ENCODE results near the gene ACKR4.
A peak's percentile ranks its signal among the peaks of the same experiment; 100 is the strongest.
"Not testable (repeated sequence)": the region's sequence is repeated elsewhere in the genome, so short reads cannot be mapped to it uniquely, and the experiment has no call there.

Gene ACKR4

GRCh38 chr3:132606085-132606484, 9.0 kb downstream of the ACKR4 start:
- H3K27me3 ChIP-seq: no peaks in the 10 kb centered on the region
- no peak for DNase-seq
- peaks cover 12 to 24% (median 15%) of the 10 kb centered on the region in 3 donors for H3K36me3 ChIP-seq
- intact Hi-C loops (cut with DNase I; ENCODE audit: low total_unique reads): no loop called here
- H3K4me3 ChIP-seq: no peak overlapping the region
- peak overlapping the region; percentile 49 to 57 for H3K27ac ChIP-seq
- TF ChIP-seq CTCF (IDR thresholded peaks at IDR 0.05): no peak
- H3K9me3 ChIP-seq: peaks cover 0 to 12% (median 0%) of the 10 kb centered on the region in 3 donors
- peaks cover 0 to 35% (median 4%) of the 10 kb centered on the region in 4 donors for H3K4me1 ChIP-seq

GRCh38 chr3:132606620-132607019, 9.6 kb downstream of the ACKR4 start:
- Histone ChIP-seq H3K9me3 (peaks cover 0 to 12% (median 0%) of the 10 kb centered on the region in 3 donors), H3K4me1 (peaks cover 0 to 35% (median 4%) of the 10 kb centered on the region in 4 donors), H3K36me3 (peaks cover 12 to 24% (median 15%) of the 10 kb centered on the region in 3 donors), H3K27ac (peak overlapping the region; percentile 49 to 57)
- H3K4me3 ChIP-seq; H3K27me3 ChIP-seq; intact Hi-C loops (cut with DNase I; ENCODE audit: low total_unique reads); DNase-seq: not testable (repeated sequence)

- H3K4me3 ChIP-seq; H3K27me3 ChIP-seq; DNase-seq; intact Hi-C loops (cut with DNase I; ENCODE audit: low total_unique reads); H3K9me3 ChIP-seq; H3K4me1 ChIP-seq; H3K27ac ChIP-seq: not testable (repeated sequence)
- H3K36me3 ChIP-seq: peaks cover 7 to 17% (median 10%) of the 10 kb centered on the region in 3 donors
These were observed 18.2 kb downstream of the ACKR4 start for GRCh38 chr3:132615301-132615700.

- peaks cover 0 to 8% (median 0%) of the 10 kb centered on the region in 4 donors for H3K4me1 ChIP-seq
These were observed 18.8 kb downstream of the ACKR4 start for GRCh38 chr3:132615881-132616280.

GRCh38 chr3:132616780-132617179, 19.7 kb downstream of the ACKR4 start:
- no peak for TF ChIP-seq CTCF (IDR thresholded peaks at IDR 0.05)
- intact Hi-C loops (cut with DNase I; ENCODE audit: low total_unique reads): no loop called here
- Histone ChIP-seq H3K4me1 (peaks cover 0 to 8% (median 0%) of the 10 kb centered on the region in 4 donors), H3K36me3 (peaks cover 7 to 21% (median 17%) of the 10 kb centered on the region in 3 donors), H3K27ac (no peak overlapping the region), H3K4me3 (no peak overlapping the region), H3K27me3 (no peaks in the 10 kb centered on the region), H3K9me3 (peaks cover 0 to 3% (median 0%) of the 10 kb centered on the region in 3 donors)
- no peak for DNase-seq

More at GRCh38 chr3:132615881-132616280, 18.8 kb downstream of the ACKR4 start:
- Histone ChIP-seq H3K9me3 (peaks cover 0 to 3% (median 0%) of the 10 kb centered on the region in 3 donors), H3K27me3 (no peaks in the 10 kb centered on the region), H3K36me3 (peaks cover 7 to 17% (median 13%) of the 10 kb centered on the region in 3 donors), H3K4me3 (no peak overlapping the region), H3K27ac (no peak overlapping the region)
- intact Hi-C loops (cut with DNase I; ENCODE audit: low total_unique reads): no loop called here
- TF ChIP-seq CTCF (IDR thresholded peaks at IDR 0.05): no peak
- DNase-seq: no peak

- intact Hi-C loops (cut with DNase I; ENCODE audit: low total_unique reads): no loop called here
- Histone ChIP-seq H3K27me3 (no peaks in the 10 kb centered on the region), H3K4me1 (peaks cover 0 to 18% (median 5%) of the 10 kb centered on the region in 4 donors), H3K36me3 (peaks cover 11 to 25% (median 20%) of the 10 kb centered on the region in 3 donors), H3K27ac (peak overlapping the region; percentile 19 to 22), H3K4me3 (no peak overlapping the region), H3K9me3 (no peaks in the 10 kb centered on the region)
- TF ChIP-seq CTCF (IDR thresholded peaks at IDR 0.05): no peak
- DNase-seq: no peak
These were observed 25.1 kb downstream of the ACKR4 start for GRCh38 chr3:132622148-132622547.

- H3K4me3 ChIP-seq: no peak overlapping the region
- no peak for TF ChIP-seq CTCF (IDR thresholded peaks at IDR 0.05)
- DNase-seq: no peak
- intact Hi-C loops (cut with DNase I; ENCODE audit: low total_unique reads): no loop called here
- H3K27ac ChIP-seq: peak overlapping the region in 1 of 2 donors; percentile 22
- peaks cover 0 to 18% (median 6%) of the 10 kb centered on the region in 4 donors for H3K4me1 ChIP-seq
- no peaks in the 10 kb centered on the region for H3K9me3 ChIP-seq
- H3K27me3 ChIP-seq: no peaks in the 10 kb centered on the region
- H3K36me3 ChIP-seq: peaks cover 9 to 31% (median 19%) of the 10 kb centered on the region in 3 donors
These were observed 25.7 kb downstream of the ACKR4 start for GRCh38 chr3:132622761-132623160.
